Measurements from ENCODE around the gene MLANA. TPM values are rescaled to one million over a fixed set of nuclear protein-coding genes. Genes with fewer than 3 reads are reported as not detected.

The MLANA gene
- total RNA-seq, 1 experiment from 2014 or later, result not detected

DNA sequence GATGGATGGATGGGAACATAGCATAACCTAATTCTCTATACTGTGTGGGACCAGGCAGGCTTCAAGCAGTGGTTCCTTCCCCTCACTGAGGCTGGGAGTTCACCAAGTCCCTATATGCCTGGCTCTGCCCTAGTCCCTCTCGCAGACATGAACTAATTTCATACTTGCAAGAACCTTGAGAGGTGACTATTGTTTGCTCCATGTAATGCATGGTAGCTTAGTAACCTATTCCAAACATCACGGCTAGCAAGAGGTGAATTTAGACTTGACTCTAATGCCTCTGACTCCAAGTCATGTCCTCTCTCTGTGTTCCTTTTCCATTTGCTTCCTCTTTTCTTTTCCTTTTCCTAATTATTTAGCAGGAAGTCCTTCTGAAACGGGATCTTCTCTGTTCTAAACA lies 31.9 kb upstream of the MLANA start (continued):
- TF ChIP-seq, protein P1, sequence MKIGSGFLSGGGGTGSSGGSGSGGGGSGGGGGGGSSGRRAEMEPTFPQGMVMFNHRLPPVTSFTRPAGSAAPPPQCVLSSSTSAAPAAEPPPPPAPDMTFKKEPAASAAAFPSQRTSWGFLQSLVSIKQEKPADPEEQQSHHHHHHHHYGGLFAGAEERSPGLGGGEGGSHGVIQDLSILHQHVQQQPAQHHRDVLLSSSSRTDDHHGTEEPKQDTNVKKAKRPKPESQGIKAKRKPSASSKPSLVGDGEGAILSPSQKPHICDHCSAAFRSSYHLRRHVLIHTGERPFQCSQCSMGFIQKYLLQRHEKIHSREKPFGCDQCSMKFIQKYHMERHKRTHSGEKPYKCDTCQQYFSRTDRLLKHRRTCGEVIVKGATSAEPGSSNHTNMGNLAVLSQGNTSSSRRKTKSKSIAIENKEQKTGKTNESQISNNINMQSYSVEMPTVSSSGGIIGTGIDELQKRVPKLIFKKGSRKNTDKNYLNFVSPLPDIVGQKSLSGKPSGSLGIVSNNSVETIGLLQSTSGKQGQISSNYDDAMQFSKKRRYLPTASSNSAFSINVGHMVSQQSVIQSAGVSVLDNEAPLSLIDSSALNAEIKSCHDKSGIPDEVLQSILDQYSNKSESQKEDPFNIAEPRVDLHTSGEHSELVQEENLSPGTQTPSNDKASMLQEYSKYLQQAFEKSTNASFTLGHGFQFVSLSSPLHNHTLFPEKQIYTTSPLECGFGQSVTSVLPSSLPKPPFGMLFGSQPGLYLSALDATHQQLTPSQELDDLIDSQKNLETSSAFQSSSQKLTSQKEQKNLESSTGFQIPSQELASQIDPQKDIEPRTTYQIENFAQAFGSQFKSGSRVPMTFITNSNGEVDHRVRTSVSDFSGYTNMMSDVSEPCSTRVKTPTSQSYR (CRISPR knock-in tag; IDR thresholded peaks at IDR 0.05), result no peak
- no peak for TF ChIP-seq GRHL2 (CRISPR knock-in tag; IDR thresholded peaks at IDR 0.05; ENCODE audit: insufficient replicate concordance, severe bottlenecking)
- TF ChIP-seq, protein P2, sequence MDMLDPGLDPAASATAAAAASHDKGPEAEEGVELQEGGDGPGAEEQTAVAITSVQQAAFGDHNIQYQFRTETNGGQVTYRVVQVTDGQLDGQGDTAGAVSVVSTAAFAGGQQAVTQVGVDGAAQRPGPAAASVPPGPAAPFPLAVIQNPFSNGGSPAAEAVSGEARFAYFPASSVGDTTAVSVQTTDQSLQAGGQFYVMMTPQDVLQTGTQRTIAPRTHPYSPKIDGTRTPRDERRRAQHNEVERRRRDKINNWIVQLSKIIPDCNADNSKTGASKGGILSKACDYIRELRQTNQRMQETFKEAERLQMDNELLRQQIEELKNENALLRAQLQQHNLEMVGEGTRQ (CRISPR knock-in tag; IDR thresholded peaks at IDR 0.05), result no peak
- TF ChIP-seq TEAD1 (CRISPR knock-in tag; IDR thresholded peaks at IDR 0.05), result no peak

DNA sequence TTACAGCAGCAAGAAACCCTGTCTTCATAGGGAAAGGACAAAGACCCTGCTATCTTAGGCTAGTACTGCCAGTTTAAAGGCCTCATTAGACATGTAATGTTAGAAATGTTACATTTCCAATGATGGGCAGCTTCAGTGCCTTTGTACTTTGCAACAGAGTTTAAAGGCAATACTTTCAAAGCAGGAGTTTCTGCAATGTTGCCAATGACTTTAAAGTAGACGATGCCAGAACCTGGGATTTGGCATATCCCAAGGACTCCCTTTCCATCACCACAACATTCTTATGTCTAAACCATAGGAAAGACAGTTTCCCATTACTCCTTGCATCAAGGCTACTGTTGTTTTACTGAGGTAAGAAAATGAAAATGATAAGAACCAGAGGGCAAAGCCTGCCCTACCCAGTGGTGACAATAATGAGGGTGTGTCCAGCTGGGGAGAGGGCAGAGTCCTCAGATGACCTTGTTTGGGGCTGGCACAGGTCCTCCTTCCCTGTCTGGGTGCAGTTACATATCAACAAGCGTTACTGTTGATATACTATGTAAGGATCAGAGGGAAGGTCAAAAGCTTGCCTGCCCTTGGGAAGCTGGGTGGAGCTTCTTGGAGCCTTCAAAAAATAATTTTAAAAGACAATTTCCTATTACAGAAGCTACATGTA lies 27.5 kb upstream of the MLANA start:
- H3K4me3 Mint-ChIP-seq, result no peak overlapping the region
- CTCF ChIA-PET, result interaction anchor here (1.5 to 1.9 kb wide), 2 partner anchors 23 to 31 kb away, joined by 6 to 7 read pairs; partner anchors contain the start of gene ERMP1
- H3K27me3 Mint-ChIP-seq (ENCODE audit: low read depth), result no peaks in the 10 kb centered on the region
- H3K9me3 Mint-ChIP-seq, result no peaks in the 10 kb centered on the region
- ATAC-seq (no peak), DNase-seq (ENCODE audit: low spot score) (no peak)
- TF ChIP-seq, protein P3, sequence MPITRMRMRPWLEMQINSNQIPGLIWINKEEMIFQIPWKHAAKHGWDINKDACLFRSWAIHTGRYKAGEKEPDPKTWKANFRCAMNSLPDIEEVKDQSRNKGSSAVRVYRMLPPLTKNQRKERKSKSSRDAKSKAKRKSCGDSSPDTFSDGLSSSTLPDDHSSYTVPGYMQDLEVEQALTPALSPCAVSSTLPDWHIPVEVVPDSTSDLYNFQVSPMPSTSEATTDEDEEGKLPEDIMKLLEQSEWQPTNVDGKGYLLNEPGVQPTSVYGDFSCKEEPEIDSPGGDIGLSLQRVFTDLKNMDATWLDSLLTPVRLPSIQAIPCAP (CRISPR knock-in tag; IDR thresholded peaks at IDR 0.05), result no peak
- TF ChIP-seq, protein P4, sequence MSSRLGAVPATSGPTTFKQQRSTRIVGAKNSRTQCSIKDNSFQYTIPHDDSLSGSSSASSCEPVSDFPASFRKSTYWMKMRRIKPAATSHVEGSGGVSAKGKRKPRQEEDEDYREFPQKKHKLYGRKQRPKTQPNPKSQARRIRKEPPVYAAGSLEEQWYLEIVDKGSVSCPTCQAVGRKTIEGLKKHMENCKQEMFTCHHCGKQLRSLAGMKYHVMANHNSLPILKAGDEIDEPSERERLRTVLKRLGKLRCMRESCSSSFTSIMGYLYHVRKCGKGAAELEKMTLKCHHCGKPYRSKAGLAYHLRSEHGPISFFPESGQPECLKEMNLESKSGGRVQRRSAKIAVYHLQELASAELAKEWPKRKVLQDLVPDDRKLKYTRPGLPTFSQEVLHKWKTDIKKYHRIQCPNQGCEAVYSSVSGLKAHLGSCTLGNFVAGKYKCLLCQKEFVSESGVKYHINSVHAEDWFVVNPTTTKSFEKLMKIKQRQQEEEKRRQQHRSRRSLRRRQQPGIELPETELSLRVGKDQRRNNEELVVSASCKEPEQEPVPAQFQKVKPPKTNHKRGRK (CRISPR knock-in tag; IDR thresholded peaks at IDR 0.05; ENCODE audit: borderline replicate concordance), result no peak
- TF ChIP-seq, protein P5, sequence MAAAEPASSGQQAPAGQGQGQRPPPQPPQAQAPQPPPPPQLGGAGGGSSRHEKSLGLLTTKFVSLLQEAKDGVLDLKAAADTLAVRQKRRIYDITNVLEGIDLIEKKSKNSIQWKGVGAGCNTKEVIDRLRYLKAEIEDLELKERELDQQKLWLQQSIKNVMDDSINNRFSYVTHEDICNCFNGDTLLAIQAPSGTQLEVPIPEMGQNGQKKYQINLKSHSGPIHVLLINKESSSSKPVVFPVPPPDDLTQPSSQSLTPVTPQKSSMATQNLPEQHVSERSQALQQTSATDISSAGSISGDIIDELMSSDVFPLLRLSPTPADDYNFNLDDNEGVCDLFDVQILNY (CRISPR knock-in tag; IDR thresholded peaks at IDR 0.05), result no peak
- TF ChIP-seq RELA (CRISPR knock-in tag; IDR thresholded peaks at IDR 0.05; ENCODE audit: borderline replicate concordance), result no peak
- TF ChIP-seq, protein P6, sequence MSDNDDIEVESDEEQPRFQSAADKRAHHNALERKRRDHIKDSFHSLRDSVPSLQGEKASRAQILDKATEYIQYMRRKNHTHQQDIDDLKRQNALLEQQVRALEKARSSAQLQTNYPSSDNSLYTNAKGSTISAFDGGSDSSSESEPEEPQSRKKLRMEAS (CRISPR knock-in tag; IDR thresholded peaks at IDR 0.05), result no peak
- TF ChIP-seq, protein P7, sequence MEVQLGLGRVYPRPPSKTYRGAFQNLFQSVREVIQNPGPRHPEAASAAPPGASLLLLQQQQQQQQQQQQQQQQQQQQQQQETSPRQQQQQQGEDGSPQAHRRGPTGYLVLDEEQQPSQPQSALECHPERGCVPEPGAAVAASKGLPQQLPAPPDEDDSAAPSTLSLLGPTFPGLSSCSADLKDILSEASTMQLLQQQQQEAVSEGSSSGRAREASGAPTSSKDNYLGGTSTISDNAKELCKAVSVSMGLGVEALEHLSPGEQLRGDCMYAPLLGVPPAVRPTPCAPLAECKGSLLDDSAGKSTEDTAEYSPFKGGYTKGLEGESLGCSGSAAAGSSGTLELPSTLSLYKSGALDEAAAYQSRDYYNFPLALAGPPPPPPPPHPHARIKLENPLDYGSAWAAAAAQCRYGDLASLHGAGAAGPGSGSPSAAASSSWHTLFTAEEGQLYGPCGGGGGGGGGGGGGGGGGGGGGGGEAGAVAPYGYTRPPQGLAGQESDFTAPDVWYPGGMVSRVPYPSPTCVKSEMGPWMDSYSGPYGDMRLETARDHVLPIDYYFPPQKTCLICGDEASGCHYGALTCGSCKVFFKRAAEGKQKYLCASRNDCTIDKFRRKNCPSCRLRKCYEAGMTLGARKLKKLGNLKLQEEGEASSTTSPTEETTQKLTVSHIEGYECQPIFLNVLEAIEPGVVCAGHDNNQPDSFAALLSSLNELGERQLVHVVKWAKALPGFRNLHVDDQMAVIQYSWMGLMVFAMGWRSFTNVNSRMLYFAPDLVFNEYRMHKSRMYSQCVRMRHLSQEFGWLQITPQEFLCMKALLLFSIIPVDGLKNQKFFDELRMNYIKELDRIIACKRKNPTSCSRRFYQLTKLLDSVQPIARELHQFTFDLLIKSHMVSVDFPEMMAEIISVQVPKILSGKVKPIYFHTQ (CRISPR knock-in tag; IDR thresholded peaks at IDR 0.05), result no peak
- TF ChIP-seq JUN (CRISPR knock-in tag; IDR thresholded peaks at IDR 0.05), result no peak
- TF ChIP-seq GRHL2 (CRISPR knock-in tag; IDR thresholded peaks at IDR 0.05; ENCODE audit: insufficient replicate concordance, severe bottlenecking), result no peak
- POLR2A ChIA-PET, result no interaction called here
- H3K27ac Mint-ChIP-seq, result no peak overlapping the region
- no peaks in the 10 kb centered on the region for H3K36me3 Mint-ChIP-seq
- H3K4me1 Mint-ChIP-seq, result peaks cover 5% of the 10 kb centered on the region
